ENCODE measurements around the gene GPR39. TPM values are rescaled to one million over a fixed set of nuclear protein-coding genes. Genes with fewer than 3 reads are reported as not detected.
"Not testable (repeated sequence)": the region's sequence is repeated elsewhere in the genome, so short reads cannot be mapped to it uniquely, and the experiment has no call there.

Gene GPR39
- total RNA-seq, 4 donors from 2014 or later: 0.72 to 1.6 (median 1.4) TPM

DNA sequence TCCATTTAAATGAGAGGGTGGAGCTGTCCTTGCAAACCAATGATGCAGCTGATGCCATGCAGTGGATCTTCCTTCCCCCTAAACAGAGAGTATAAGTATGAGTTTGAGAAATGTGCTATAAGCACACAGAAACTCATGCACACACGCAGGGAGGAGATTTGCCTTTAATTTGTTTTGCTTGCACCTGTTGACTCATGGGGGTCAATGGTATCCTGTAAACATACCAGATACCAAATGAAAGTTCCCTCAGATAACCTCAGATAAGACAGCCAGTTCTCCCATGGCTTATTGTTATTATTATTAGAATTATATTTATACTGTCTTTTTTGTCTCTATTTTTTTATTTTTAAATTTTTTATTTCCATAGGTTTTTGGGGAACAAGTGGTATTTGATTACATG lies 29.5 kb upstream of the GPR39 start:
- TF ChIP-seq EP300 (IDR thresholded peaks at IDR 0.05): no peak
- TF ChIP-seq POLR2A (IDR thresholded peaks at IDR 0.05): no peak
- TF ChIP-seq, protein P1, sequence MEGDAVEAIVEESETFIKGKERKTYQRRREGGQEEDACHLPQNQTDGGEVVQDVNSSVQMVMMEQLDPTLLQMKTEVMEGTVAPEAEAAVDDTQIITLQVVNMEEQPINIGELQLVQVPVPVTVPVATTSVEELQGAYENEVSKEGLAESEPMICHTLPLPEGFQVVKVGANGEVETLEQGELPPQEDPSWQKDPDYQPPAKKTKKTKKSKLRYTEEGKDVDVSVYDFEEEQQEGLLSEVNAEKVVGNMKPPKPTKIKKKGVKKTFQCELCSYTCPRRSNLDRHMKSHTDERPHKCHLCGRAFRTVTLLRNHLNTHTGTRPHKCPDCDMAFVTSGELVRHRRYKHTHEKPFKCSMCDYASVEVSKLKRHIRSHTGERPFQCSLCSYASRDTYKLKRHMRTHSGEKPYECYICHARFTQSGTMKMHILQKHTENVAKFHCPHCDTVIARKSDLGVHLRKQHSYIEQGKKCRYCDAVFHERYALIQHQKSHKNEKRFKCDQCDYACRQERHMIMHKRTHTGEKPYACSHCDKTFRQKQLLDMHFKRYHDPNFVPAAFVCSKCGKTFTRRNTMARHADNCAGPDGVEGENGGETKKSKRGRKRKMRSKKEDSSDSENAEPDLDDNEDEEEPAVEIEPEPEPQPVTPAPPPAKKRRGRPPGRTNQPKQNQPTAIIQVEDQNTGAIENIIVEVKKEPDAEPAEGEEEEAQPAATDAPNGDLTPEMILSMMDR (IDR thresholded peaks at IDR 0.05): no peak
- no peak for TF ChIP-seq POLR2AphosphoS5 (IDR thresholded peaks at IDR 0.05)
- Histone ChIP-seq H3K4me3 (no peak overlapping the region), H3K27me3 (no peaks in the 10 kb centered on the region), H3K27ac (no peak overlapping the region), H3K9me3 (no peaks in the 10 kb centered on the region), H3K36me3 (no peaks in the 10 kb centered on the region), H3K4me1 (no peaks in the 10 kb centered on the region)
- no peak for DNase-seq (ENCODE audit: low spot score in 2 of 2)
- 79% methylated on average over 1 of the region's 1 CpG for WGBS

DNA sequence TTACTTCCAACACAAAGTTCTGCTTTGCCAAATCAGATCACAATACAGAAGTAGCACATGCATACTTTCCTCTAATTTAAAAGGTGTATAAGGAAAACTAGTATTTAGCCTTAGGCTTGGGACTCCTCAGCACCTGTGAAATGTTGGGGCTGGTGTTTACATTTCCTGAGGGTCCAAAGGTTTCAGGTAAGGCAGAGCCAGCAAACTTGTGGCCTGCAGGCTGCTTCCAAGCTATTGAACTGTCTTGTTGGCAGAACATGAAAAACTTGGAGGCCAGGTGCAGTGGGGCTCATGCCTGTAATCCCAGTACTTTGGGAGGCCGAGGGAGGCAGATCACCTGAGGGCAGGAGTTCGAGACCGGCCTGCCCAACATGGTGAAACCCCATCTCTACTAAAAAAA lies 26.5 kb upstream of the GPR39 start:
- Histone ChIP-seq H3K36me3 (no peaks in the 10 kb centered on the region), H3K4me1 (no peaks in the 10 kb centered on the region), H3K27ac (no peak overlapping the region), H3K27me3 (no peaks in the 10 kb centered on the region), H3K9me3 (no peaks in the 10 kb centered on the region), H3K4me3 (no peak overlapping the region)
- WGBS: 70% methylated on average over 3 of the region's 3 CpGs
- DNase-seq (ENCODE audit: low spot score in 2 of 2): no peak
- no peak for TF ChIP-seq POLR2AphosphoS5 (IDR thresholded peaks at IDR 0.05)

DNA sequence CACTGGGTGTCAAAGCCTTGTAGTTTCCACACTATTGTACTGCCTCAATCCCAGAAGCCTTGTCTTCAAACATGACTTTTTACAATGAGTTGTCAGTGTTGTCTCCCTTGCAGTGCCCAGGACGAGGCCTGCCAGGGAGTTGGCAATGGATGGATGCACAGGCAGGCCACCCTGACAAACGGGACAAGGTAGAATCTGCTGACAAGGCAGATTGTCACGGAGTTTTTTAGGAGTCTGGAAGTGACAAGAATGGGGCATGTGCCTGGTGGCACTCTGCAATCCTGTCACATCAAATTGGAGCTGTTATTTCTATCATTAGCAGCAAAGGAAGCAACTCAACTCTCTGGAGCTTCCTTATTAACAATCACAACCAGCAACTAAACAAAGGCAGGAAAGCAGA lies 25.2 kb upstream of the GPR39 start:
- Histone ChIP-seq H3K27me3 (no peaks in the 10 kb centered on the region), H3K4me1 (no peaks in the 10 kb centered on the region), H3K4me3 (no peak overlapping the region), H3K9me3 (no peaks in the 10 kb centered on the region), H3K36me3 (no peaks in the 10 kb centered on the region), H3K27ac (no peak overlapping the region)
- TF ChIP-seq EP300 (IDR thresholded peaks at IDR 0.05) (no peak), POLR2A (IDR thresholded peaks at IDR 0.05) (no peak), POLR2AphosphoS5 (IDR thresholded peaks at IDR 0.05) (no peak)
- TF ChIP-seq, protein P1 (IDR thresholded peaks at IDR 0.05): no peak
- DNase-seq (ENCODE audit: low spot score in 2 of 2): no peak
- WGBS: 86% methylated on average over 3 of the region's 3 CpGs

DNA sequence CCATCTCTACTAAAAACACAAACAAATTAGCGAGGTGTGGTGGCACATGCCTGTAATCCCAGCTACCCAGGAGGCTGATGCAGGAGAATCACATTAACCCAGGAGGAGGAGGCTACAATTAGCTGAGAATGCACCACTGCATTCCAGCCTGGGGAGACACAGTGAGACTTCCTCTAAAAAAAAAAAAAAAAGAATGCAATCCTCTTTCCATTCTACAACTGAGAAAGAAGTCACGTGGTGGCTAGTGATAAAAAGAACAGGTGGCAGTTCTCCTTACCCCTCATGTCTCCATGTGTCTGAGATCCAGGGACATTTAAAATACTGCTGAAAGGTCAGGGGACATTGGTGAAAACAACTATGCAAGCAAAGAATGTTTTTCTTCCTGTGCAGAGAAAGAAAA lies 24.4 kb upstream of the GPR39 start:
- Histone ChIP-seq H3K36me3 (no peaks in the 10 kb centered on the region), H3K4me1 (no peaks in the 10 kb centered on the region), H3K9me3 (no peaks in the 10 kb centered on the region), H3K27ac (no peak overlapping the region), H3K27me3 (no peaks in the 10 kb centered on the region), H3K4me3 (no peak overlapping the region)
- 28% methylated on average over 2 of the region's 2 CpGs for WGBS
- no peak for DNase-seq (ENCODE audit: low spot score in 2 of 2)
- TF ChIP-seq EP300 (IDR thresholded peaks at IDR 0.05) (no peak), POLR2A (IDR thresholded peaks at IDR 0.05) (no peak)

DNA sequence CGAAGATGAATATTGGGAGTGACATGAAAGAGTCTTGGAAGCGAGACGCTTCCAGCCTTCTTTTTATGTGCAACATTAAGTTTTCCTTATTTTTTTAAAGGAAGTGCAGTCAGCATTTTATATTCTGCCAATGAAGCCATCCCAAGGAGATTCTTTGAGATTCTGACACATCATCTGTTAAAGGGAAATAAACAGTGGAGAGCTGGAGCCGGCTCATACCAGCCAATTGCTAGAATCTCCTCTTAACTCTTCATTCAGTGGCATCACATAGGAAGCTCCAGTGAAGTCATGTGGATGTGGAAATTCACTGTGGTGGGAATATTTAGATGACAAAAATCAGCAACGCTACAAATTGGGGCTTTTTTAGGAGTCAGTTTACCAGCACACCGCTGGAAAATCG lies 23.7 kb upstream of the GPR39 start:
- Histone ChIP-seq H3K4me3 (no peak overlapping the region), H3K9me3 (no peaks in the 10 kb centered on the region), H3K27ac (no peak overlapping the region), H3K27me3 (no peaks in the 10 kb centered on the region), H3K4me1 (no peaks in the 10 kb centered on the region), H3K36me3 (no peaks in the 10 kb centered on the region)
- DNase-seq (ENCODE audit: low spot score in 2 of 2): no peak
- 76% methylated on average over 7 of the region's 7 CpGs for WGBS
- TF ChIP-seq, protein P1 (IDR thresholded peaks at IDR 0.05): no peak
- TF ChIP-seq EP300 (IDR thresholded peaks at IDR 0.05): no peak

DNA sequence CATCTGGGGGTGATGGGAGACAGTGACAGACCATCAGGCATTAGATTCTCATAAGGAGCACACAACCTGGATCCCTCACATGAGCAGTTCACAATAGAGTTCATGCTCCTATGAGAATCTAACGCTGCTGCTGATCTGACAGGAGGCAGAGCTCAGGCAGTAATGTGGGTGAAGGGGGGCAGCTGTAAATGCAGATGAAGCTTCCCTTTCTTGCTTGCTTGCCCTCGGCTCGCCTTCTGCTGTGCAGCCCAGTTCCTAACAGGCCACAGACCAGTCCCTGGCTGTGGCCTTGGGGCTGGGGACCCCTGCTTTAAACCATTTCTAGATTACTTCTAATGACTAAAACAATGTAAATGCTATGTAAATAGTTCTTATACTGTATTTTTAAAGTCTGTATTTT lies 19.6 kb upstream of the GPR39 start:
- 51% methylated on average over 3 of the region's 3 CpGs for WGBS
- not testable (repeated sequence) for H3K4me3 ChIP-seq; H3K27ac ChIP-seq; H3K36me3 ChIP-seq; DNase-seq (ENCODE audit: low spot score in 2 of 2); H3K4me1 ChIP-seq; H3K9me3 ChIP-seq; H3K27me3 ChIP-seq

DNA sequence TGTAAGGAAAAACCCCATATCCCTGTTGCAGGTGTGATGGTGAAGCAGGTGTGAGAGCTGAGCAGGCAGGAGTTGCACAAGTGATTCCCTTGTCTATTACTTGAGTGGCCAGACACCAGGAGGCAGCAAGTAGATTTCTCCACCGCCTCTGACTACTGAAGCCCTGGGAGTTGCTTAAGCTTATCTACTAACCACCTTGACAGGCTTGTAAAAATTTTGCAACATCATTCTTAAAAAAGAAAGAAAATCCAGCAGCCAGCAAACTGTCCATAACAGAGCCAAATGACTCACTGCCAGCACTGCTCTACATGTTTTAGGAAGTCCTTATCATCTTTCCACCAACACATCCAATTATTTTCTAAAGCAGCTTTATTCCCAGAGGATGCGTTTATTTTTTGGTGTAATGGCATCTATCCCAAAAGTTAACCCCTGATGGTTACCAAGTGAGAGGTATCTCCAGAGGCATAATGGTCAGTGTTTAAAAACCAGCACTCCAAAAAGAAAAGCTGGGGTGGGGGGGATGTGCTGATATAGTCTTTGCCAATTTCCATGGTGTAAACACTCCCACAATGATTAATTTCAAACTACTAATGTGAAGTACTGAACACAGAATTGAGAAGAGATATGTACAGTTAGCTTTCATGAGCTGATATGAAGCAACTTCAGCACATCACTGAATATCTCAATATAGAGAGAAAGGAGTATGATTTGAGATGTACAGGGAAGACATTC lies 16.3 kb upstream of the GPR39 start:
- DNase-seq (ENCODE audit: low spot score in 2 of 2): no peak
- no peak for TF ChIP-seq POLR2A (IDR thresholded peaks at IDR 0.05)
- no peak for TF ChIP-seq EP300 (IDR thresholded peaks at IDR 0.05)
- TF ChIP-seq, protein P1 (IDR thresholded peaks at IDR 0.05): no peak
- no peak for TF ChIP-seq POLR2AphosphoS5 (IDR thresholded peaks at IDR 0.05)
- no peaks in the 10 kb centered on the region for H3K9me3 ChIP-seq
- H3K4me3 ChIP-seq: no peak overlapping the region
- no peaks in the 10 kb centered on the region for H3K27me3 ChIP-seq
- 27% methylated on average over 2 of the region's 2 CpGs for WGBS
- H3K4me1 ChIP-seq: peaks cover 6% of the 10 kb centered on the region
- H3K27ac ChIP-seq: no peak overlapping the region
- H3K36me3 ChIP-seq: no peaks in the 10 kb centered on the region
